RCC 7860 (cell line): ENCODE measurements around the gene ZSWIM8.
"Not testable (repeated sequence)": the region's sequence is repeated elsewhere in the genome, so short reads cannot be mapped to it uniquely, and the experiment has no call there.

ENCODE experiments used
- DNase-seq: peaks from one replicate; pipeline ENCODE4 v3.0.0-alpha.2; 2015; ENCODE audit warnings: low spot score
- FAIRE-seq: peaks from 2 replicates; lab custom pipeline; 2012; peaks lifted over from hg19 to GRCh38; lab: Jason Lieb, UNC

Gene ZSWIM8

DNA sequence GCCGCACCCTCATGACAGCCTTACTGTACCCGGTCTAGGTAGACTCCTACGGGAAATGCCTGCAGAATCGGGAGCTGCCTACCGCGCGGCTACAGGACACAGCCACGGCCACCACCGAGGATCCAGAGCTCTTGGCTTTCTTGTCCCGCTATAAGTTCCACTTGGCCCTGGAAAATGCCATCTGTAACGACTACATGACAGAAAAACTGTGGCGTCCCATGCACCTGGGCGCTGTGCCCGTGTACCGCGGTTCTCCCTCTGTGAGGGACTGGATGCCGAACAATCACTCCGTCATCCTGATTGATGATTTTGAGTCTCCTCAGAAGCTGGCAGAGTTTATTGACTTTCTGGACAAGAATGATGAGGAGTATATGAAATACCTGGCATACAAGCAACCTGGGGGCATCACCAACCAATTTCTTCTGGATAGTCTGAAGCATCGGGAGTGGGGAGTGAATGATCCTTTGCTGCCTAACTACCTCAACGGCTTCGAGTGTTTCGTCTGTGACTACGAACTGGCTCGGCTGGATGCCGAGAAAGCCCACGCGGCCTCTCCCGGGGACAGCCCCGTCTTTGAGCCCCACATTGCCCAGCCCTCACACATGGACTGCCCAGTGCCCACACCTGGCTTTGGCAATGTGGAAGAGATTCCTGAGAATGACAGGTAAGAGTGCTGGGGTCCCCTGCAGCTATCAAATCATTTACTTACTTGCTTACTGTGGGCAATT is 12.1 kb upstream of the ZSWIM8 start:
- FAIRE-seq (no peak), DNase-seq (no peak)

DNA sequence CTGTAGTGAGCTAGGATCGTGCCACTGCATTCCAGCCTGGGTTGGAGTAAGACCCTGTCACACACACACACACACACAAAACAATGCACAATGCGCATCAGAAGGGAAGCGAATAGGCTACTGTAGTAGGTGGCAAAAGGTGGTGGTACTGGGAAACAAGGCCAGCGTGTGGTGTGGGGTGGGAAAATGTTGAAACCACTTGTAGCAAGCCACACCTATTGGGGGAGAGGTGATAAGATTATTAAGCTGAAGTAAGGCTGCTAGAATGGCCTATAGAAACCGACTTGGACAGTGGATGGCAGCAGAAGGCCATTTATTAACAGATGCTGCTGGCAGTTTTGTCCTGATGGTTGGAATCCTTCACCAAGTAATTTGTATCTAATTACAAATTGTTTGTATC is 10.8 kb upstream of the ZSWIM8 start:
- DNase-seq (peak; percentile 28), FAIRE-seq (peak; percentile 14)

DNA sequence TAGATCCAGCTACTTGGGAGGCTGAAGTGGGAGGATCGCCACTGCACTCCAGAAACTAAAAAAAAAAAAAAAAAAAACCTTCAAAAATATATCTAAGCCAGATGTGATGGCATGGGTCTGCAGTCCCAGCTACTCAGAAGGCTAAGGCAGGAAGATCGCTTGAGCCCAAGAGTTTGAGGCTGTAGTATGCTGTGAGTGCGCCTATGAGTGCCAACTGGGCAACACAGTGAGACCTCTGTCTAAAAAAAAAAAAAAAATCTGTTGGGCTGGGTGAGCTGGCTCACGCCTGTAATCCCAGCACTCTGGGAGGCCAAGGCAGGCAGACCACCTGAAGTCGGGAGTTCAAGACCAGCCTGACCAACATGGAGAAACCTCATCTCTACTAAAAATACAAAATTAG is 6.4 kb upstream of the ZSWIM8 start:
- FAIRE-seq = no peak
- no peak for DNase-seq

DNA sequence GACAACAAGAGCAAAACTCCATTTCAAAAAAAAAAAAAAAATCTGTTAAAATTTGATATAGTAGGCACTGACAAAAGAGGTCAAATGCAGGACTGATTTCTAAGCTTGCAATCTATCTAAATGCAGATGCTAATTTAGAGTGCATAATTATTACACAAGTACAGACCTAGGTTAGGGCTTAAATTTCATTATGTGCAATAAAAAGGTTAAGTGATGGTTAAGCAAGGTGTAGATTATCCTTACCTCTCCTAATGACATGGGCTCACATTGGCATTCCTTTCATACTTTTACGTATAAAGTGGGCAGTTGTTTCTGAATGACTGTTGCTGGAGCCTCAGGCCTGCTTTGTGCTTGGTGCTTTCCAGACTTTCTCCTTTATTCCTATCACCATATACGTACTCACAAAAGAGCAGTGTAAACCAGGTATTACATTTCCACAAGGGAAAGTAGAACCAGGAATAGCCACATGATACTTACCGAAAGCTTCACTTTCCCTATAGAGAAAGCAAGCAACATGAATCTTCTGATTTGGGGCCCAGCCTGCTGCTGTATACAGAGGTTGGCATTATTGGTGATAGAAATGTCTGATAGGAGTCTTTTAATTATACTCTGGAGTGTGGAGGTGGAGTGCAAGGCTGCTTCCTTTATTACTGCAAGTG is 5.7 kb upstream of the ZSWIM8 start:
- no peak for FAIRE-seq
- DNase-seq = no peak

DNA sequence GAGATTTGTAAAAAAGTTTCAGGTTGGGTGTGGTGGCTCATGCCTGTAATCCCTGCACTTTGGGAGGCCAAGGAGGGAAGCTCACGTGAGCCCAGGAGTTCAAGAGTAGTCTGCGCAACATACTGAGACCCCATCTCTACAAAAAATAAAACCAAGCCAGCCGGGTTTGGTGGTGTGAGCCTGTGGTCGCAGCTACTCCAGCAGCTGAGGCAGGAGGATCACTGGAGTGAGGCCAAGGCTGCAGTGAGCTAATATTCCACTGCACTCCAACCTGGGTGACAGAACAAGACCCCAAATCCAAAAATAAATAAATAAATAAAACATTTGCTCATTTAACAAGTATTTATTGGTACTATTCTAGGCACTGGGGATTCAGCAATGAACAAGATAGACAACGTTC is 5.1 kb upstream of the ZSWIM8 start:
- FAIRE-seq = no peak

DNA sequence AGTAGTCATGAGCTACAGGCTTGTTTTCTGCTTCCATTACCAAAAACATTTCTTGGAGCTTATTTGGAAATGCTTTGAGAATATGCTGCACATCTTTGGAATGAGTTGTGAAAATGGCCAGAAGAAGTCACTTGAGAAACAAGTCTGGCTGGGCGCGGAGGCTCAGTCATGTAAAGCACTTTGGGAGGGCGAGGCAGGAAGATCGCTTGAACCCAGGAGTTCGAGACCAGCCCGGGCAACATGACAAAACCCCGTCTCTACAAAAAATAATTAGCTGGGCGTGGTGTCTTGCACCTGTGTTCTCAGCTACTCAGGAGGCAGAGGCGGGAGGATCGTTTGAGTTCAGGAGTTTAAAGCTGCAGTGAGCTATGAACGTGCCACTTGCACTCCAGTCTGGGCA is 4.4 kb upstream of the ZSWIM8 start:
- DNase-seq (no peak), FAIRE-seq (no peak)

More for the DNA sequence above, 5.1 kb upstream of the ZSWIM8 start:
- no peak for DNase-seq

DNA sequence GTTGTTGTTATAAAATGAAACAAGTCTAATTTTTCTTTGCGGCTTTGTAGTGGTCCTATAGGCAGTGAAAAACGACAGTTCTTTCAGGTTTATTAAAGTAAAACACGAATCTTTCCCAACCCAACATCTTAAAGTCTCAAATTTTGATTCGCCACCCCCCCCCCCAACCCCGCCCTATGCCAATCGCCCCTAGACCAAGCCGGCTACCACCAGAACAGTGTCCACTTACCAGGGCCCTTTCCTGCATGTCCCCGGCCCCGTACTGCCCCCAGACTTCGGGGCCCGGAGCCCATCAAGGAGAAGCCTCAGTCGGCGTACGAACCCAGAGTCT is 3.9 kb upstream of the ZSWIM8 start:
- DNase-seq = no peak

DNA sequence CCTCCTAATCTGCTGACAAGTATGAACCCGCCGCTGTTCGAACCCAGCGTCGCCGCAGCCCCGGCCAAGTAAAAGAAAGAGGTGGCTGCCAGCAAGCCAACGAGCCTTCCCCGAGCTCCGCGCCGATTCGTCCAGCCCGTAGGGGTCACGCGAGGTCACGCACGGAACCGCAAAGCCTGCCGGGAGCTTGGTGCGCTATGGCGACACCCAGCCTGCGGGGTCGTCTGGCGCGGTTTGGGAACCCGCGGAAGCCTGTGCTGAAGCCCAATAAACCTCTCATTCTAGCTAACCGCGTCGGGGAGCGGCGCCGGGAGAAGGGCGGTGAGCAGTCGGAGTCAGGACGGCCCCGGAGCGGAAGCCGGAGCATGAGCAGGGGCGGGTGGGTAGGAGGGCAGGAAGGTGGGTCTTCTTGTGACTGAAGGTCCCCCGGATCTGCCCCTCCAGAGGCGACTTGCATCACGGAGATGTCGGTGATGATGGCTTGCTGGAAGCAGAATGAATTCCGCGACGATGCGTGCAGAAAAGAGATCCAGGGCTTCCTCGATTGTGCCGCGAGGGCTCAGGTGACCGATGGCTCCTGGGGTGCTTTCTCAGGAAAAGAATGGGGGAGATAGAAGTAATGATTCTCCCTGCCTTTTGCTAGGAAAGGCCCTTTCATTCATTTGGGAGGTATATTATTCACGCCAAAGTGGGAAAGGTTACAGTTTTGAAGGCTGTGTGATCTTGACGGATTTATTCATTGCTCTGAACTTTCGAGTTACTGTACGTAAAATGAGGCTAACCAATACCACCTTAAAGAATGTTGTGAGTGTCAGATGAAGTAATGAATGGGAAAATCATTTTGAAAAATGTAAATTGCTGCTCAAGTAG is 3.3 kb upstream of the ZSWIM8 start, which contains the start of gene CHCHD1:
Gene CHCHD1, plus strand, starts transcription at position 170 of the 870 bp plus-strand sequence. Its CDS starts 28 bp downstream, at position 198.
- DNase-seq = peak; percentile 68
- no peak for FAIRE-seq

More for the DNA sequence above, 3.9 kb upstream of the ZSWIM8 start:
- FAIRE-seq = no peak

DNA sequence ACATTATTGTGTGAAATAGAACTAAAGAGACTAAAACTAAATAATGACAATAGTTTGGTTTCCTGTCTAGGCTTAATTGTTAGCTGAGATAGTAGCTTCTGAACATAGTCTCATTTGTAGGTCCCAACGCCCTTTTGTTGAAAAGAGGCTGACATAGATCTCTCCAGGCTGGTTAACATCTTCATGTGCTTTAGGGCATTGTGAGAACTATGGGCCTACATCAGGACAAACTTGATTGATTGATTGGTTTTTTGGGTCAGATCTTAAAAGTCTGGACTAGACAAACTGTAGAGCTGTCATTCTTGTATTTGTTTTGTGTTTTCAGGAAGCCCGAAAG is 2.7 kb upstream of the ZSWIM8 start:
- DNase-seq = no peak
- no peak for FAIRE-seq

DNA sequence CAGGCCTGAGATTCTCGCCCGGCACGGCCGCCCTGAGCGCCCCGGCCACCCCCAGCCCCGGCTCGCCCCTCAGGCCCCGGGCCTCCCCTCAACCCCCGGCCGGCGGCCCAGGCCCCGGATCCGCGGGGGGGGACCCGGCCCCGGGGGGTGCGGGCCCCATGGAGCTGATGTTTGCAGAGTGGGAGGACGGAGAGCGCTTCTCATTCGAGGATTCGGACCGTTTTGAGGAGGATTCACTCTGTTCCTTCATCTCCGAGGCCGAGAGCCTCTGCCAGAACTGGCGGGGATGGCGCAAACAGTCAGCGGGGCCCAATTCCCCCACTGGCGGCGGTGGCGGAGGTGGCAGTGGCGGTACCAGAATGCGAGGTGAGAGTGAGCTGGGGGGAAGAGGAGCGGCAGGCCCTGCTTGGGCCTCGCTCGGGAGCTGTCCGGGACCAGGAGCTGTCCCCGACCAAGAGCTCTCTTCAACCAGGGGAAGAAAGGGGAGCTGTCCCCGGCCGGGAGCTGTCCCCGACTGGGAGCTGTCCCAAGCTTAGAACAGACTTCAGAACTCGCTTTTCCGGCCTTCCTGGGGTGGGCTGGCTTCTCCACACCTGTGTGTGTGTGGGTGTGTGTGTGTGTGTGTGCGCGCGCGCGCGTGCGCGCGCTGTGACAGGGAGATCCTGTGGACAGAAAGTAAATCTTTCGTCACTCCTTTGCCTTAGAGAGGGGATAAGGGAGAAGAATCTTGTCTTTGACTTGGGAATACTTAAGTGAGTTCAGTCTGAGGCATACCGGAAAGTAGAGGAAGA is 510 bp downstream of the ZSWIM8 start:
- FAIRE-seq (no peak), DNase-seq (peak; percentile 13)

DNA sequence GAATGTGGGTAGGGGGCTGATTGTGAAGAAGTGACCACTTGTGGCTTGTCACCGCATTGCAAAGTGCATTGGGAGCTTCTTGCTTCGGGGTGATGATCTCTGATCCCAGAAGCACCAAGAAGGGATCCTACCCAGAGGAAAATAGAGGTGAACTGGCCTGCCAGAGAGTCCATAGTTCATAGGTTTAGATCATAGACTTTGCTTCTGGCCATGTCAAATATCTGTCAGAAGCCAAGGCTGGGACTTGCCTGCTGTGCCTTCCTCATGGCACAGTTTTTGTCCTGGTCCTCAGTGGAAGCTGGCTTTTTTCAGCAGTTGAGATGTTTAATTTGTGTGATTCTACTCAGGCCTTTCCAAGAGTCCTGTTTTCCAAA is 1.1 kb downstream of the ZSWIM8 start:
- FAIRE-seq = no peak

DNA sequence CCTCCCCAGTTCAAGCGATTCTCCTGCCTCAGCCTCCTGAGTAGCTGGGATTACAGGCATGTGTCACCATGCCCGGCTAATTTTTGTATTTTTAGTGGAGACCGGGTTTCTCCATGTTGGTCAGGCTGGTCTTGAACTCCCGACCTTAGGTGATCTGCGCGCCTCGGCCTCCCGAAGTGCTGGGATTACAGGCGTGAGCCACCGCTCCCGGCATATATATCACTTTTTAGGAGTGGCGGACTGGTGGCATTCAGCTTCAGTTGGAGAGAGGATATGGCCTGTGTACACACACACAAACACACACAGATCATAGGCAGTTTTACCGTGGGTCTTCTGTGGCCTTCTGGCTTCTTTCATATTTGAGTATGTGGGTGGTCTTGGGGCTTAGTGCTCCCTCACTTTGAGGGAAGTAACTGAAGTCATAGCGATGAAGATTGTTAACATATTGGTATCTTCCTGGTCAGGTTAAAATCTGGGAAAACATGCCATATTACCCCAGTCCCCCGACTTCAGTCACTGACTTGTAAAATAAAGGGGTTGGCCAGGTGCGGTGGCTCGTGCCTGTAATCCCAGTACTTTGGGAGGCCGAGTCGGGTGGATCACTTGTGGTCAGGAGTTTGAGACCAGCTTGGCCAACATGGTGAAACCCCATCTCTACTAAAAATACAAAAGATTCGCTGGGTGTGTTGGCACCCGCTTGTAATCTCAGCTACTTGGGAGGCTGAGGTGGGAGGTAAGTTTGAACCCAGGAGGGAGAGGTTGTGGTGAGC is 1.8 kb downstream of the ZSWIM8 start:
- not testable (repeated sequence) for DNase-seq, FAIRE-seq

More for the DNA sequence above, 1.1 kb downstream of the ZSWIM8 start:
- DNase-seq = no peak

DNA sequence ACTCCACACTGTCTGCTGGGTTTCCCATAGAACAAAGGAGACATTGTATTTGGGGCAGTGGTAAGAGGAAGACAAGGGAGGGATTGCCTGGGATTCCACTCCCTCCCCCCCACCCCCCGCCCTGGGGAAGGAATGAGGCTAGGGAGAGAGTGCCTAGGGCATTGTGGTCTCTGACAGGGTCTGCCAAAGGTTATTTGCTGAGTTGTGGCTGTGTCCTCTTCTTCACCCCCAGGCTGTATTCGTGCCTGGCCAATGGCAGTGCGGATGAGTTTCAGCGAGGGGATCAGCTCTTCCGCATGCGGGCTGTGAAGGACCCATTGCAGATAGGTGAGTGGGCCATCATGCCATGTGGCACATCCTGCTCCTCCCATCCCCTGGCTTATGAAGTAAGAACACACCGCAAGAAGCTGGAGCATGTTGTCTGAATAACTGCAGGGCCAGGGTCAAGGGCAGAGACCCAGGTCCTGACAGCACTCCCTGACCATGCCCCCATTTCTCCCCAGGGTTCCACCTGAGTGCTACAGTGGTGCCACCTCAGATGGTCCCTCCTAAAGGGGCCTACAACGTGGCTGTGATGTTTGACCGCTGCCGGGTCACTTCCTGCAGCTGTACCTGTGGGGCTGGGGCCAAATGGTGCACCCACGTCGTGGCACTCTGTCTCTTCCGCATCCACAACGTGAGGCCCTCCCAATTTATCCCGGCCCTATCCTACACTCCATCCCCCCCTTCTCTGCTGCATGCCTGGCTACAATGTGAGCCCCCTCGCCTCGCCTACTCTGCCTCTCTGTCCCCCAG is 3.7 kb downstream of the ZSWIM8 start:
- no peak for FAIRE-seq
- DNase-seq = no peak

DNA sequence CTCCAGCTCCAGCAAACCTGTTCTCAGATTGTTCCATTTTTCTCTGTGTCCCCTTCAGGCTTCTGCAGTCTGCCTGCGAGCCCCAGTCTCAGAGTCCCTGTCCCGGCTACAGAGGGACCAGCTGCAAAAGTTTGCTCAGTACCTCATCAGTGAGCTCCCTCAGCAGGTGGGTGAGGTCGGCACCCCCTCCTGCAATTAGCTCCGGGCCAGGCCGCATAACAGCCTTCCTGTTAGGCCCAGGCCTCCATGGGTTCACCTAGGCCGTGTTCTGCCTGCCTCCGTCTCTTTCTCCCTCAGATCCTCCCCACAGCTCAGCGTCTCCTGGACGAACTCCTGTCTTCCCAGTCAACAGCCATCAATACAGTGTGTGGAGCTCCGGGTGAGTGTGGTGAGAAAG is 4.3 kb downstream of the ZSWIM8 start:
- no peak for FAIRE-seq
- no peak for DNase-seq

DNA sequence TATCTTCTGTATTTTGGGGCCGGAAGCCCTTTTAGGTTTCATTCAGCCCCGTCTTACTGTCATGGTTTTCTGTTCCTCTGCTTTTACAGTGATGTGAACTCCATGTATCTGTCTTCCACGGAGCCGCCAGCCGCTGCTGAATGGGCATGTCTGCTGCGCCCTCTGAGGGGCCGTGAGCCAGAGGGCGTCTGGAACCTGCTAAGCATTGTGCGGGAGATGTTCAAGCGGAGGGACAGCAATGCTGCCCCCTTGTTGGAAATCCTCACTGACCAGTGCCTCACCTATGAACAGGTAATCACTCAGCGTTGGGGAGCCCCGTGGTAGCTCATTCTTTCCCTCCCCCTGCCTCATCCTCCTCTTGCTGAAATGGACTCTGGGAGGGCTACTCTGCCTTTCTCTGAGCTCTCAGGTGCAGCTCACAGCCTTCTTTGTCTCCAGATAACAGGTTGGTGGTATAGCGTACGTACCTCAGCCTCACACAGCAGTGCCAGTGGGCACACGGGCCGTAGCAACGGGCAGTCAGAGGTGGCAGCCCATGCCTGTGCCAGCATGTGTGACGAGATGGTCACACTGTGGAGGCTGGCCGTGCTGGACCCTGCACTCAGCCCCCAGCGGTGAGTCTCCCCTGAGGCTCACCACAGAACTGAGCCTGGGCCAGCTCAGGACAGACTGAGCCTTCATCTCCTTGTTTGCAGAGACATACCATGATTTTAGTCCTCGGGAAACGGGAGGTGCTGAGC is 5.7 kb downstream of the ZSWIM8 start:
- DNase-seq (no peak), FAIRE-seq (no peak)

DNA sequence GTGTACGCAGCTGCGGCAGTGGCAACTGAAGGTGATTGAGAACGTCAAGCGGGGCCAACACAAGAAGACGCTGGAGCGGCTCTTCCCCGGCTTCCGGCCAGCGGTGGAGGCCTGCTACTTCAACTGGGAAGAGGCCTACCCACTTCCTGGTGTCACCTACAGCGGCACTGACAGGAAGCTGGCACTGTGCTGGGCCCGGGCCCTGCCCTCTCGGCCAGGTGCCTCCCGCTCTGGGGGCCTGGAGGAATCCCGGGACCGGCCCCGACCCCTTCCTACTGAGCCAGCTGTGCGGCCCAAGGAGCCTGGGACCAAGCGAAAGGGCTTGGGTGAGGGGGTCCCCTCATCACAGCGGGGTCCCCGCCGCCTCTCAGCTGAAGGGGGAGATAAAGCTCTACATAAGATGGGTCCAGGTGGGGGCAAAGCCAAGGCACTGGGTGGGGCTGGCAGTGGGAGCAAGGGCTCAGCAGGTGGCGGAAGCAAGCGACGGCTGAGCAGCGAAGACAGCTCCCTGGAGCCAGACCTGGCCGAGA is 6.5 kb downstream of the ZSWIM8 start:
- no peak for FAIRE-seq

DNA sequence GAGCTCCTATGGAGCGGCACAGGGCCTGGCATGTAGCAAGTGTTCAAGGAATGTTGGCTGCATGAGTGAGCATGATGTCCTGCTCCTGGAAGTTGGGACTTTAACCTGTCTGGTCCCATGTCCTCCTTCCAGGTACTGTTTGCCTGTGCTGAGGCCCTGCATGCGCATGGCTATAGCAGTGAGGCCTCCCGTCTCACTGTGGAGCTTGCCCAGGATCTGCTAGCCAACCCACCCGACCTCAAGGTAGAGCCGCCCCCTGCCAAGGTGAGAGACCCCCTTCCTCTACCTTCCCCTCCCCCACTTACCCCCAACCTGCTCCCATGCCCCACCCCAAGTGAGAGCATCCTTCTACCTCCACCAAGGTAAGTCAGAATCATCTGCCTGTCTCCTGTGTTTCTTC is 8.1 kb downstream of the ZSWIM8 start:
- no peak for FAIRE-seq

More for the DNA sequence above, 6.5 kb downstream of the ZSWIM8 start:
- no peak for DNase-seq

DNA sequence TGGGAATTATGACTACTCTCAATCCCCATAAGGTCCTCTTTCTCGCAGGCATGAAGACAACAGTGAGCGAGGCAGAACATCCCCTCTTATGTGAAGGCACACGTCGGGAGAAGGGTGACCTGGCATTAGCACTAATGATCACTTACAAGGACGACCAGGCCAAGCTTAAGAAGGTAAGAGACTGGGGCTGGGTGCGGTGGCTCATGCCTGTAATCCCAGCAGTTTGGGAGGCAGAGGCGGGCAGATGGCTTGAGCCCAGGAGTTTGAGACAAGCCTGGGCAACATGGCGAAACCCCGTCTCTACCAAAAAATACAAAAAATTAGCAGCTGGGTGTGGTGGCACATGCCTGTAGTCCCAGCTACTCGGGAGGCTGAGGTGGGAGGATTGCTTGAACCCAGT is 10.1 kb downstream of the ZSWIM8 start:
- DNase-seq, FAIRE-seq: not testable (repeated sequence)

More for the DNA sequence above, 8.1 kb downstream of the ZSWIM8 start:
- no peak for DNase-seq
